ENCODE results near the gene TXNRD1.
"Not testable (repeated sequence)": the region's sequence is repeated elsewhere in the genome, so short reads cannot be mapped to it uniquely, and the experiment has no call there.

TXNRD1 gene

GRCh38 chr12:104243551-104243950, 28.0 kb downstream of the TXNRD1 start:
- peak; percentile 50 for DNase-seq

- no peak for DNase-seq
Observed at GRCh38 chr12:104243971-104244370, 28.4 kb downstream of the TXNRD1 start.

- DNase-seq: no peak
Observed at GRCh38 chr12:104247698-104248097, 32.1 kb downstream of the TXNRD1 start.

- no peak for DNase-seq
Observed at GRCh38 chr12:104248444-104248843, 32.9 kb downstream of the TXNRD1 start.

GRCh38 chr12:104249017-104249416, 33.4 kb downstream of the TXNRD1 start:
- DNase-seq: no peak

GRCh38 chr12:104249898-104250297, 34.3 kb downstream of the TXNRD1 start:
- DNase-seq: no peak

- no peak for DNase-seq
Observed at GRCh38 chr12:104250366-104251125, 35.0 kb downstream of the TXNRD1 start.

GRCh38 chr12:104257913-104258472, 42.4 kb downstream of the TXNRD1 start:
- no peak for DNase-seq

- DNase-seq: no peak
Observed at GRCh38 chr12:104258476-104259067, 43.0 kb downstream of the TXNRD1 start.

- DNase-seq: no peak
Observed at GRCh38 chr12:104263026-104263425, 47.4 kb downstream of the TXNRD1 start.

- DNase-seq: peak; percentile 88
Observed at GRCh38 chr12:104263580-104264358, 48.2 kb downstream of the TXNRD1 start.

- not testable (repeated sequence) for DNase-seq
Observed at GRCh38 chr12:104265436-104265835, 49.9 kb downstream of the TXNRD1 start.

GRCh38 chr12:104272938-104273337, 57.4 kb downstream of the TXNRD1 start:
- DNase-seq: no peak

- no peak for DNase-seq
Observed at GRCh38 chr12:104273503-104273902, 57.9 kb downstream of the TXNRD1 start.

GRCh38 chr12:104274811-104275210, 59.2 kb downstream of the TXNRD1 start:
- no peak for DNase-seq

GRCh38 chr12:104275689-104276088, 60.1 kb downstream of the TXNRD1 start:
- no peak for DNase-seq

- no peak for DNase-seq
Observed at GRCh38 chr12:104276273-104277131, 60.9 kb downstream of the TXNRD1 start.

GRCh38 chr12:104279164-104279563, 63.6 kb downstream of the TXNRD1 start:
- DNase-seq: no peak

GRCh38 chr12:104280111-104280510, 64.5 kb downstream of the TXNRD1 start:
- DNase-seq: no peak

- DNase-seq: peak; percentile 95
Observed at GRCh38 chr12:104280717-104281458, 65.3 kb downstream of the TXNRD1 start.

GRCh38 chr12:104281636-104282035, 66.1 kb downstream of the TXNRD1 start:
- no peak for DNase-seq

- peak; percentile 33 for DNase-seq
Observed at GRCh38 chr12:104282109-104282508, 66.5 kb downstream of the TXNRD1 start.
